Loucy (cell line): ENCODE data around the gene CACNA1B.

Source experiments
- H2AFZ ChIP-seq: fragments of 200-600 bp; sonication (generic); 2 replicates; pipeline ENCODE4 v1.6.0; 2016; ENCODE audit warnings: antibody characterized with exemption, mild to moderate bottlenecking, low read length, moderate library complexity
- H3F3A ChIP-seq: fragments of 200-600 bp; 2 replicates; pipeline ENCODE4 v1.6.0; 2016; ENCODE audit warnings: antibody characterized with exemption, low read depth, mild to moderate bottlenecking
- H3K27me3 ChIP-seq: fragments of 200-600 bp; sonication (generic); 2 replicates; pipeline ENCODE4 v1.6.1; 2014; ENCODE audit warnings: low read length, mild to moderate bottlenecking; ENCODE audit not compliant: insufficient read depth, poor library complexity, severe bottlenecking
- H3K36me3 ChIP-seq: fragments of 200-600 bp; sonication (generic); 2 replicates; pipeline ENCODE4 v1.6.1; 2016; ENCODE audit warnings: low read length; ENCODE audit not compliant: insufficient read depth
- H3K4me1 ChIP-seq: fragments of 200-600 bp; sonication (generic); 2 replicates; pipeline ENCODE4 v1.5.1; 2014; ENCODE audit warnings: low read length, mild to moderate bottlenecking; ENCODE audit not compliant: insufficient read depth, poor library complexity, severe bottlenecking
- H3K4me2 ChIP-seq: fragments of 200-600 bp; sonication (generic); 2 replicates; pipeline ENCODE4 v1.6.0; 2014; ENCODE audit warnings: antibody characterized with exemption, low read length, low read depth, mild to moderate bottlenecking; ENCODE audit not compliant: poor library complexity, severe bottlenecking
- H3K4me3 ChIP-seq: fragments of 200-600 bp; sonication (generic); 2 replicates; pipeline ENCODE4 v1.5.1; 2014; ENCODE audit warnings: low read length, mild to moderate bottlenecking, mixed read lengths; ENCODE audit not compliant: poor library complexity, severe bottlenecking
- H3K79me2 ChIP-seq: fragments of 200-600 bp; sonication (generic); 2 replicates; pipeline ENCODE4 v1.6.1; 2014; ENCODE audit warnings: low read length; ENCODE audit not compliant: insufficient read depth
- H3K9ac ChIP-seq: fragments of 200-600 bp; sonication (generic); 2 replicates; pipeline ENCODE4 v1.6.0; 2014; ENCODE audit warnings: mild to moderate bottlenecking, low read depth, low read length, moderate library complexity; ENCODE audit not compliant: poor library complexity, severe bottlenecking
- H3K9me2 ChIP-seq: fragments of 200-600 bp; sonication (generic); replicated peaks from 2 replicates; pipeline ENCODE4 v1.6.1; 2016; ENCODE audit warnings: low read depth, low read length, mixed read lengths
- H3K9me3 ChIP-seq: fragments of 200-600 bp; sonication (generic); 2 replicates; pipeline ENCODE4 v1.6.1; 2014; ENCODE audit warnings: mild to moderate bottlenecking, antibody characterized with exemption, low read length, low read depth; ENCODE audit not compliant: insufficient read depth
- H4K20me1 ChIP-seq: fragments of 200-600 bp; sonication (generic); 2 replicates; pipeline ENCODE4 v1.6.0; 2014; ENCODE audit warnings: antibody characterized with exemption, low read length, mild to moderate bottlenecking; ENCODE audit not compliant: insufficient read depth, poor library complexity, severe bottlenecking
- EZH2phosphoT487 ChIP-seq: fragments of 200-600 bp; IDR thresholded peaks from 2 replicates; pipeline ENCODE4 v1.6.1; 2018; ENCODE audit warnings: antibody characterized with exemption, mild to moderate bottlenecking, moderate library complexity, borderline replicate concordance
- TF ChIP-seq, protein P1 (sequence below): fragments of 200-600 bp; sonication (generic); conservative IDR thresholded peaks from 2 replicates; pipeline ENCODE4 v1.5.1; 2014; ENCODE audit warnings: mild to moderate bottlenecking, antibody characterized with exemption, low read length

CACNA1B gene

DNA sequence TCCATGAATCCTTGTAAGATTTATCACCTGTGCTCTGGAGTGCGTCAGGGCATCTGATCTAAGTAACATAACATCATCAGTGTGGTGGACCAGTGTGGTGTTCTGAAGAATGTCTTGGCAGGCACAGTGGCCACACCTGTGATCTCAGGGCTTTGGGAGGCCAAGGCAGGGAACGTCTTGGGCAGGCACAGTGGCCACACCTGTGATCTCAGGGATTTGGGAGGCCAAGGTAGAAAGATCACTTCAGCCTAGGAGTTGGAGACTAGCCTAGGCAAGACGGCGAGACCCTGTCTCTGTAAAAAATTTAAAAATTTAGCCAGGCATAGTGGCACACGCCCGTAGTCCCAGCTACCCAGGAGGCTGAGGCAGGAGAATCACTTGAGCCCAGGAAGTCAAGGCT is 185.5 kb downstream of the CACNA1B start:
- Histone ChIP-seq H2AFZ (no peak overlapping the region), H3K4me1 (no peaks in the 10 kb centered on the region), H3K4me3 (no peak overlapping the region), H3F3A (no peaks in the 10 kb centered on the region), H3K36me3 (no peaks in the 10 kb centered on the region), H3K79me2 (no peaks in the 10 kb centered on the region), H3K27me3 (no peaks in the 10 kb centered on the region), H4K20me1 (no peaks in the 10 kb centered on the region), H3K9ac (no peak overlapping the region), H3K9me2 (no peaks in the 10 kb centered on the region), H3K4me2 (no peak overlapping the region), H3K9me3 (peaks cover 53% of the 10 kb centered on the region; the same call in 1 of the 2 replicates)
- TF ChIP-seq, protein P1, sequence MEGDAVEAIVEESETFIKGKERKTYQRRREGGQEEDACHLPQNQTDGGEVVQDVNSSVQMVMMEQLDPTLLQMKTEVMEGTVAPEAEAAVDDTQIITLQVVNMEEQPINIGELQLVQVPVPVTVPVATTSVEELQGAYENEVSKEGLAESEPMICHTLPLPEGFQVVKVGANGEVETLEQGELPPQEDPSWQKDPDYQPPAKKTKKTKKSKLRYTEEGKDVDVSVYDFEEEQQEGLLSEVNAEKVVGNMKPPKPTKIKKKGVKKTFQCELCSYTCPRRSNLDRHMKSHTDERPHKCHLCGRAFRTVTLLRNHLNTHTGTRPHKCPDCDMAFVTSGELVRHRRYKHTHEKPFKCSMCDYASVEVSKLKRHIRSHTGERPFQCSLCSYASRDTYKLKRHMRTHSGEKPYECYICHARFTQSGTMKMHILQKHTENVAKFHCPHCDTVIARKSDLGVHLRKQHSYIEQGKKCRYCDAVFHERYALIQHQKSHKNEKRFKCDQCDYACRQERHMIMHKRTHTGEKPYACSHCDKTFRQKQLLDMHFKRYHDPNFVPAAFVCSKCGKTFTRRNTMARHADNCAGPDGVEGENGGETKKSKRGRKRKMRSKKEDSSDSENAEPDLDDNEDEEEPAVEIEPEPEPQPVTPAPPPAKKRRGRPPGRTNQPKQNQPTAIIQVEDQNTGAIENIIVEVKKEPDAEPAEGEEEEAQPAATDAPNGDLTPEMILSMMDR = no peak
- no peak for TF ChIP-seq EZH2phosphoT487

DNA sequence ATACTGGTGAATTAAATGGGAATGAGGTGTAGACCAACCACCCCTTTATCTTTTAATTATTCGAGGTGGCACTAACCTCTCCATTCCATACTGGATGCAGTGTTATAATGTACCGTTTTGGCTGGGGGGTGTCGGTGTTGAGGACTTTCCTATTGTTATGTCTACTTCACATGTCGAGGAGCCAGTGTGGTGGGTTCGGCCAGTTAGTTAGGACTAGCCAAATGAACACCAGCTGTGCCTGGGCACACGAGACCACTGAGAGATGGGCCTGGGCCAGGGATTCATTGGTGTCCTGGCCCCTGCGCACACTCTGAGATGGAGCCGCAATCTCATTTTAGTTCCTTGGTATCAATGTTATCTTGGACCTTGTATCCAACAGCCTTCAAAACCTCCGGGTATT is 186.2 kb downstream of the CACNA1B start:
- TF ChIP-seq EZH2phosphoT487 = no peak
- TF ChIP-seq, protein P1 = no peak
- no peaks in the 10 kb centered on the region for H3K79me2 ChIP-seq
- H3K9me2 ChIP-seq = no peaks in the 10 kb centered on the region
- no peaks in the 10 kb centered on the region for H3K27me3 ChIP-seq
- no peak overlapping the region for H3K9ac ChIP-seq
- no peak overlapping the region for H3K4me3 ChIP-seq
- H3K4me2 ChIP-seq = no peak overlapping the region
- no peak overlapping the region for H2AFZ ChIP-seq
- no peaks in the 10 kb centered on the region for H3K36me3 ChIP-seq
- H3K4me1 ChIP-seq = no peaks in the 10 kb centered on the region
- no peaks in the 10 kb centered on the region for H4K20me1 ChIP-seq
- H3F3A ChIP-seq = no peaks in the 10 kb centered on the region
- peaks cover 52% of the 10 kb centered on the region; the same call in 1 of the 2 replicates for H3K9me3 ChIP-seq

- H3K4me2 ChIP-seq = no peak overlapping the region
Measured at GRCh38 chr9:138064547-138064946, 187.0 kb downstream of the CACNA1B start.

More at GRCh38 chr9:138064547-138064946, 187.0 kb downstream of the CACNA1B start:
- Histone ChIP-seq H4K20me1 (no peaks in the 10 kb centered on the region), H2AFZ (no peak overlapping the region), H3K27me3 (no peaks in the 10 kb centered on the region), H3F3A (no peaks in the 10 kb centered on the region), H3K79me2 (no peaks in the 10 kb centered on the region), H3K9me3 (peaks cover 55% of the 10 kb centered on the region; the same call in 1 of the 2 replicates), H3K9ac (no peak overlapping the region), H3K4me3 (no peak overlapping the region), H3K4me1 (no peaks in the 10 kb centered on the region), H3K9me2 (no peaks in the 10 kb centered on the region), H3K36me3 (no peaks in the 10 kb centered on the region)
- TF ChIP-seq, protein P1 = no peak
- no peak for TF ChIP-seq EZH2phosphoT487
